GM12891 (cell line): Measurements from ENCODE around the gene LRRN4.

Experiments used
- PAX5 ChIP-seq: IDR thresholded peaks from 2 replicates; pipeline ENCODE4 v1.6.1; 2011; ENCODE audit warnings: low read length, moderate library complexity, mild to moderate bottlenecking; ENCODE audit not compliant: insufficient read depth, severe bottlenecking
- POLR2A ChIP-seq: IDR thresholded peaks from 2 replicates; pipeline ENCODE4 v1.6.1; 2011; ENCODE audit warnings: low read depth, low read length, control low read depth
- POLR2AphosphoS5 ChIP-seq: IDR thresholded peaks from 2 replicates; pipeline ENCODE4 v1.6.1; 2011; ENCODE audit warnings: low read depth, low read length, control low read depth
- POU2F2 ChIP-seq: IDR thresholded peaks from 2 replicates; pipeline ENCODE4 v1.6.1; 2011; ENCODE audit warnings: low read depth, mild to moderate bottlenecking, control low read depth, low read length, moderate library complexity
- TAF1 ChIP-seq: IDR thresholded peaks from 2 replicates; pipeline ENCODE4 v1.6.1; 2011; ENCODE audit warnings: low read depth, low read length, control low read depth

GRCh38 chr20:6007529-6008103, 46.2 kb downstream of the LRRN4 start:
- TF ChIP-seq POLR2AphosphoS5 (no peak), POLR2A (no peak), TAF1 (no peak), POU2F2 (no peak), PAX5 (no peak)
